Measurements from ENCODE around the gene PRDM16.

PRDM16 gene

DNA sequence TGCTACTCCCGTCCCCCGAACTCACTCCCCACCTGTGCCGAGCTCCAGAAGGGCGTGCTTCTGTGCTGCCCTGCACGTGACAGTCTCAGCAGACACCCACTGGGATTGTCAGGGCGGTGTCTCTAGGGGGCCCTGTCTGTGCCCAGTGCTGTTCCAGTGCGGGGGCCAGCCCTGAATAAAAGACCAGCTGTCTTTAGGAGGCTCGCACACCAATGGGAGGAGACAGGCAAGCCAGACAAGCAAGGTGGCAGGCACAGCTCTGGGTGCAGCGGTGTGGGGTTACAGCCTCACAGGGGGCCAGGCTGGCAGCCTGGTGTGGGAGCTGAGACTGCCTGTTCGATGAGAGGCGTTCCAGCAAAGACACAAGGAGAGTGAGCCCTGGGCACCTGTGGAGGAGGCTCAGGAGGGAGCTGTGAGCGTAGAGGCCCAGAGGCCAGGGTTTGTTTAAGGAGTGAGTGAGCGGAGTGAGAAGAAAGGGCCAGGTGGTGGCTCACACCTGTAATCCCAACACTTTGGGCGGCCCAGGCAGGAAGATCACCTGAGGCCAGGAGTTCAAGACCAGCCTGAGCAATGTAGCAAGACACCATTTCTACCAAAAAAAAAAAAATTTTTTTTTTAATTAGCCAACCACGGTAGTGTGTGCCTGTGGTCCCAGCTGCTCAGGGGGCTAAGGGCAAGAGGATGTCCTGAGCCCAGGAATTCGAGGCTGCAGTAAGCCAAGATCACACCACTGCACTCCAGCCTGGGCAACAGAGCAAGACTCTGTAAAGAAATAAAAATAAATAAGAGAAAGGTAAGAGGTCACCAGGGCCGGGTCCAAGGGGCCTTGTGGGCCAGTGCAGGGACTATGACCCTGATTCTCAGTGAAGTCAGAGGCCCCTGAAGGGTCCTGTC lies 337.2 kb downstream of the PRDM16 start:
- DNase-seq, result no peak

- no peak for DNase-seq
Measured at GRCh38 chr1:3407021-3407420, 338.0 kb downstream of the PRDM16 start.

GRCh38 chr1:3408751-3409266 lies 339.8 kb downstream of the PRDM16 start:
- DNase-seq, result no peak

GRCh38 chr1:3409366-3410141 lies 340.6 kb downstream of the PRDM16 start:
- DNase-seq, result no peak

GRCh38 chr1:3410142-3410925 lies 341.3 kb downstream of the PRDM16 start:
- no peak for DNase-seq

DNA sequence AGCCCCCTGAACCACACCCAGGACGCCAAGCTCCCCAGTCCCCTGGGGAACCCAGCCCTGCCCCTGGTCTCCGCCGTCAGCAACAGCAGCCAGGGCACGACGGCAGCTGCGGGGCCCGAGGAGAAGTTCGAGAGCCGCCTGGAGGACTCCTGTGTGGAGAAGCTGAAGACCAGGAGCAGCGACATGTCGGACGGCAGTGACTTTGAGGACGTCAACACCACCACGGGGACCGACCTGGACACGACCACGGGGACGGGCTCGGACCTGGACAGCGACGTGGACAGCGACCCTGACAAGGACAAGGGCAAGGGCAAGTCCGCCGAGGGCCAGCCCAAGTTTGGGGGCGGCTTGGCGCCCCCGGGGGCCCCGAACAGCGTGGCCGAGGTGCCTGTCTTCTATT lies 342.8 kb downstream of the PRDM16 start:
- DNase-seq, result no peak

- no peak for DNase-seq
Measured at GRCh38 chr1:3412376-3412775, 343.4 kb downstream of the PRDM16 start.

DNA sequence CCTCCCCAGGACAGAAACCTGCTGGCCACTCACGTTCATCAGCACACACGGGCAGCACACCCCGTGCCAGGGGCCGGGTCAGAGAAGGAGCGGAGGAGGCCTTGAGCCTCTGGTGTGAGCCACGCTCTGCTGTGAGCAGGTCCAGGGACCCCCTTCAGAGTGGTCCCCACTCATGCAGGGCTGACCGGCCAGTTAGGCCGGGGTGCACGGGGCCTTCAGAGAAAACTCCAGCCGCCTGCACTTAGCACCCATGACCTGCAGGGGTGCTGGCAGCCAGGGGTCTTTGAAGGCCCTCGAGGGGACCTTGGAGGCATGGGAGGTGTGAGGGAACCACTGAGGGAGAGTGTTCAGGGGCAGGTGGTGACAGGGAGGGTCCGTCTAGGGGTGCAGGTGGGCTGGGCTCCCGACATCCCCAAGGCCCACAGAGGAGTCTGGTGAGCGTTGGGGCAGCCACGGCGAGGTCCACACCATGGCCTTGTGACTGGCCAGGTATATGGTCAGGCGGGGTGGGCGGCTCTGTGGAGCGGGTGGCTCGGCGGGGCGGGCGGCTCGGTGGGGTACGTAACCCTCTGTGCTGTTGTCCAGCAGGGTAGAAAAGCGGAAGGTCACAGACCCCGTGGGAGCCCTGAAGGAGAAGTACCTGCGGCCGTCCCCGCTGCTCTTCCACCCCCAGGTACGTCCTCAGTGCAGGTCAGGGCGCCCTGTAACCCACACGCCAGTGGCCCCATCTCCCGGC lies 345.1 kb downstream of the PRDM16 start:
- no peak for DNase-seq

GRCh38 chr1:3415260-3416090 lies 346.5 kb downstream of the PRDM16 start:
- DNase-seq, result no peak

GRCh38 chr1:3417082-3417739 lies 348.2 kb downstream of the PRDM16 start:
- DNase-seq, result no peak

DNA sequence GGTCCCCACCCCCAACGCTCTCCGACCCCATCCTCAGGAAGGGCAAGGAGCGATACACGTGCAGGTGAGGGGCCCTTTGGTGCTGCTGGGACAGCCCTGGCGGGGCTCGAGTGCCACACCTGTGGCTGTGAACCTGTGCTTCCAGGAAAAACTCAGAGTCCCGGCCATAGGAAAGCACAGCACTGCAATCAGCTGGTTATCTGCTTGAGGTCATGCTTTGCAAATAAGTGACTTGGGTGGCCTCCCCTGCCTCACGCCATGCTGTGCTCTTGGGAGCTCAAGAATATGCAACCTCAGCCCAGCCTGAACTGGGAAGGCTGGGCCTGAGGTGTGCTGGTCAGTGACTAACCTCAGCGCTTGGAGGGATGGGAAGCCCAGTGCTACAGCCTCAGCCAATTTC lies 348.9 kb downstream of the PRDM16 start:
- DNase-seq, result no peak

- no peak for DNase-seq
Measured at GRCh38 chr1:3418600-3418999, 349.6 kb downstream of the PRDM16 start.

DNA sequence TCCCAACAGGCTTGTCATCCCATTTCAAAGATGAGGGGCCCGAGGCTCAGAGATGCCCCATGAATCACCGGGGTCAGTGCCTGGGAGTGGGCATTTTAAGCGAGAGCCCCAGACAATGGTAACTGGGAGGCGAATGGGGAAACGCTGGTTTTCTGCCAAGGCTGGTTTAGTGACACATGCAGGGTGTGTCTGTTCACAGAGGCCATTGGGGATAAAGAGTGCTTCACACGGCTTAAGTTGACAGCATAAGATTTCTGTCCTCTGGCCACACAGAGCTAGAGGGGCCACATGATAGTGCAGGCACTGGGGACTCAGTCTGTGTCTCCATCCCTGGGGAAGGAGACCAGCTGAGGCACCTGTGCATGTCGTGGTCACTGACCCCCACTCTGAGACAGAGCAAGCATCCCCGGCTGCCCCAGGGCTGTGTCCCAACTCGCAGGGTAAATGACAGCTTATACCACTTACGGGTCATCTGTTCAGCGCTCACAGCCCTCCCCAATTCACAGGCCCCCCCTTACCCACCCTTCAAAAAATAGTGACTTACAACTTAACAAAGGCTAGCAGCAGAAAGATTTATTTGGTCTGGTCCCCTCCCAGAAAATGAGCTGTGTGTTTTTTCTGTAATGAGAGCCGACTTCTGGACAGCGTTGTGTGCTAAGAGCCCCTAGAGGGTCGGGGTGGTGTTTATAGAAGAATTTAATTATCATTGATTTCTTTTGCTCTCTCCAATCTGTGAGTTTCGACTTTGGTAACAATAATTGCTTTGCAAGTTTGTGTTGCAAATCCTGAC lies 350.6 kb downstream of the PRDM16 start:
- DNase-seq, result no peak

DNA sequence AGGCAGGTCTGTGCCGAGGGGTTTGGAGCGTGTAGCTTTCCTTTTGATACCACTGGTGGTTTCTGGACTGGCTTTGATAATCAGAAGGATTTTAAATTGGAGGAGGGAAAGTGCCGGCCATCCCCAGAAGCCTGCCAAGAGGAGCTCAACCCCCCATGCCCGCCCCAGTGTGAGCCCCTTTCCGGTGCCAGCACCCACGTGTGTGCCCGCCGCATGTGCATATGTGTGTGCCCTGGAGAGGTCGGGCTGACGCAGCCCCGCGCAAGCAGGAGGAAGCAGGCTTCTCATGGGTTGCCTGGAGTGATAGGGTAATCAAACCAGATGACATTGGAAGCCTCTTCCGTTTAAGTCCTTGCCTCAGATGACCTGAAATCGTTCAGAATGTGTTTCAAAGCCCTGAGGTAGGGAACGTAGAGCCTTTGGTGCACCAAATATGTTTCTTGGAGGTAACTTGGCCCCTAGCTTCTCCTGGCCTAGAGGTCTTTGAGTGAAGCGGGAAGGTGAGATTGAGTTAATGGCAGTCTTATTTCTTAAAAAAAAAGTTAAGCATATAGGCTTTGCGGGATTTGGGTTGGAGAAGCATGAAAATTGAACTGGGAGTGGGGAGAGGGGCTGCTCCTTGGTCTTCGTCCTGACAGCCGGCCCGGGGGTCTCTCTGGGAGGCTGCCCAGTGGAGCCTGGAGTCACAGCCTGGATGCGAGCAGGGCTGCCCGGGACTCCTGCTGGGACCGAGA lies 351.4 kb downstream of the PRDM16 start:
- no peak for DNase-seq

- DNase-seq, result no peak
Measured at GRCh38 chr1:3422638-3423037, 353.6 kb downstream of the PRDM16 start.

DNA sequence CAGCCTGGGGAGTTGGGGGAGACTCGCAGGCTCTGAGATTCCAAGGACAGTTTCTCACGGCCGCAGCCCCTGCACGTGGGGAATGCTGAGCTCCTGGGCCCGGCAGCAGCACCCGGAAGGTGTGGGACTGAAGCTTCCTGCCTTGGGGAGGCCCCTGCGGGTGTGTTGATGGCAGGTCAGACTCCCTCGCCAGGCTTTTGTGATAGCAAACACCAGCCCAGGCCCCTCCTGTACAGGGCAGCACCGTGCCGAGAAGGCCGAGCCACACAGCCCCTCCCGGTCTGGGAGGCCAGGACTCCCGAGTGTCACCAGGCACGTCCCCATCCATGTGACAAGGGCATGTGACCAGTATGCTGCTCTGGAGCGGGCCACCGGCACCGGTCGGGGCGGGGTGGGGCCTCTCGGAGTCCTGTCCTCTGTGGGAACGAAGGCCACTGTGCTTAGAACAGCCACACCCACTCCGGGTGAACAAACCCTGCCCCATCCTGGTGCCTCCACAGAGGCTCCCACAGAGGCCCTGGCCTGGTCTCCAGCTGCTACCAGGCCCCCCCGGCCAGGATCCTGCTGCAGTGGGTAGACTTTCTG lies 354.3 kb downstream of the PRDM16 start:
- no peak for DNase-seq

- no peak for DNase-seq
Measured at GRCh38 chr1:3423896-3424611, 355.1 kb downstream of the PRDM16 start.
